Medulla oblongata (tissue), 1 donor: ENCODE data around the gene UBE2E2.

Experiments used
- DNase-seq: peaks from one replicate; pipeline ENCODE4 v3.0.0-alpha.2; 2015; ENCODE audit errors: extremely low spot score

UBE2E2 gene

DNA sequence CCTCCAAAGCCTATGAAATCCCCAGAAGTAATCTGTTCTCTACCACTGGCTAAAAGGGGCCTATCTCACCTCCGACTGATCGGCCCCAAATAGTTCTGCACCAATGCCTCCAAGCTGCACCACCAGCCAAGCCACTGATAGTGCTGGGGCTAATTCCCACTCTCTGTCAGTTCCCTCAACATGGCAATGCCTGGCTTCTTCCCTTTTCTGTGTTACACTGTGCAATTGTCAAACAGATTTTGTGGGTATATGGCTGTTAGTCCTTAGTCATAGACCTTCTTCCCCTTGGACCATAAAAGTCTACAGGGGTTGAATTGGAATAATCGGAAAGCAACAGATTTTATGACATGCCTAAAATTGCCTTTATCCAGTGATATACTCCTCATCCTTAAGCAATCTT, 9.3 kb upstream of the UBE2E2 start:
- no peak for DNase-seq

DNA sequence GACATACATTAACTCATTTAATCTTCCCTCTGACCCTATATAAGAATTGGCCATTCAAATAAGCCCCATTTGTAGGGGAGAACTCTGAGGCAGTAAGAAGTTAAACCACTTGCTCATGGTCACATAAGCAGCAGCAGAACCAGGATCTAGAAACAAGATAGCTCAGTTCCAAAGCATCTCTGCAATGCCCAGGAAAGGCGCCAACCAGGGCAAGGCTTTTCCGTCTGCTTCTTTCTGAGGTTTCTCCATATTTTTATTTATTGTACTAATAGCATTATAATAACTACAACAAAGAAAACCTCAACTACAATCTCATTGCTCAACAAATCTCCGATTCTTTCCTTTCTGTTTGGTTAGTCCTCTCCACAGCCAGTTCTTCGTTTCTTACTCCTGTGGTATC, 4.3 kb upstream of the UBE2E2 start:
- DNase-seq, result no peak

DNA sequence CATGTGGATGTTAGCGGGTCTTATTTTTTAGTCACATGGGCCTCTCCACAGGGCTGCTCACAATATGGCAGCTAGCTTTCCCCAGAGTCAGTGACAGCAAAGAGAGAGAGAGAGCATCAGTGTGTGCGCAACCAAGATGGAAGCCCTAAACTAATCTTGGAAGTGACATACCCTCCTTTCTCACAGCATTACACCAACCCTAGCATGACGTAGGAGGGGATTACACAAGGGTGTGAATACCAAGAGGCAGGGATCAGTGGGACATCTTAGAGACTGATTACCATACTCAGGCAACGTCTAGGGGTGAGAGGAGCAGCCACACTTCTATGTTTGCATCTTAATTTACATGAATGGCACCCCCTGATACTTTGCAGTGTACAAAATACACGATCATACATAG, 3.5 kb upstream of the UBE2E2 start:
- no peak for DNase-seq

DNA sequence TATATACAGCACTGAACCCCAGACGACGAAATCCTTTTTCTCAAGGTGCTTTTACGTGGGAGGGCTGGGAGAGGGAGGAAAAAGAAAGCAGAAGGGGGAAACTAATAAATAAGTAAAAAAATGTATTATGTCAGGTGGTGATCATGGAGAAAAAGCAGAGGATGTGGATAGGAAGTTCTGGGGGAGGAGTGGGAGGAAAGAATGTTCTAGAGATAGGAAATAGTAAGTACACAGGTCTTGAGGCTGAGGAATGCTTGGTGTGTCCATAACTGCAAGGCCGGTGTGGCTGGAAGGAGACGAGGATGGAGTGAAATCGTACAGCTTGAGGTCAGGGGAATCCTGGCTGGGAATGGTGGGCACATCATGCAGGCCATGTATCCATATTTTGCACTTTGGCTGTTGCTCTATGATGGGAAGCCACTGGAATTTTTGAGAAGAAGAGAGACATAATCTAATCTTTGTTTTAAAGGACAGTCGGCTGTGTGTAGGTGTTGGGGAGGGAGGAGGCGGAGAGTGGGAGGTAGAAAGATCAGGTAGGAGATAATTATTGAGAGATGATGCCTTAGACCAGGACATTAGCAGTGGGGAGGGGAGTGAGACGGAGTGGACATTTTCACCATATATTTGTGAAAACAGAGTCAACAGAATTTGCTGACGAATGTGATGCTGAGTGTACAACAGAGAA, 1.8 kb upstream of the UBE2E2 start:
- DNase-seq, result no peak

DNA sequence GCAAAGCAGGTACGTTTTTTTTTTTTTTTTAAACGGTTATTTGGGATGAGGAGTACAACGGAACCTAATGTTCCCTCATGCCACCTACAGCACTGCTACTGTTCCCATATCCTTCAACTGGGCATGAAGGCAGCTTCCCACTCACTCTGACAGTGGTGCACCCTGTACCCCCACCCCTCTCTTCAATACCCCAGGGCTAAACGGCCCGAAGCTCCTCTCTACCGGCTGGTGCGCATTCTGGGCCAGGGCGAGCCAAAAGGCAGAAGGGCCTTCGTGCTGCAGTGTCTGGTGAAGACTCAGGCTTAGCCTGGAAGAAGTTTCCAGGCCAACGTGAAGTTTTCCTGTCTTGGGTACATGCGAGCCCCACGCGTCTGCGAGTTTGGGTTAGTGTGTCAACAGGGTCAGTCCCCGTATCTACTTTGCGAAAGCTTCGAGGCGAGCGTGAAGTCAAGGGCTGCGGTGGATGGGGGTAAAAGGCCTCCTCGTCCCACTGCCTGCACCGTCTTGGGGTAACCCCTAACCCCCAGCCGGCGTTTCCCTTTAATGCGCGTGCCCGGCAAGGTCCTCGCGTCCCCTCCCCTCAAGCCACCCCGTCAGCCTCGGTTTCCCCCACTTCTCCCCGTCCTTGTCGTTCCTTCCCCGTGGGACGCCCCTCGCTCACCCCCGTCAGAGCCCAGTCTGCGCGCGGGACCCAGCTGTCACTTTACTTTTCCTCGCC, 765 bp upstream of the UBE2E2 start:
- peak; percentile 48 for DNase-seq

DNA sequence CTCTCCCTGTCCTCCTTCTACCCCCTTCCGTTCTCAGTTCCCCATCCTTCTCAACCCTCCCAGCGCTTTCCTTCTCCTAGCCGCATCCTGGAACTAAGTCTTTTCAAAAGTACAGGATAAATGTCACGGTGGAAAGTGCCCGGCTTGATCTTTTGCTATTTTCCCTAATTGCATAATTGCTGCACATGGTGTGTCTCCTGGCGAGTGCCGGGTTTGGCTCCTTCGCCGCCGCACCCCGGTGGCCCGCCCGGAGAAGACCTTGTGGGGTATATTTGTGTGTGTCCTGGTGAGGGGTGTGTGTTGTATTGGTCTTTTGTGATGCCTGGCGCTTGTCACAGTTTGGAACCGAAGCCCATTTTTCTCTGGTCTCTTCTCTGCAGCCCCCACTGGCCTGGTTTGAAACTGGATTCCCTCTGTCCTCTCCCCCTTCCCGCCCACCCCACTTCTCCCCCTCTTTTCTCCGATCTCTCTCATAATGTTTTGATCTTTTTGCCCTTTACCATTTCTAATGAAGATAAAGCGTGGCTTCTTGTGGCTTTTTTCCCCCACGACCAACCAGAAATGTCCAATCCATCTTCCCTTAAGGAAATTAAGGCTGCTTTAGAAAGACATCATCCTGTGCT, 692 bp downstream of the UBE2E2 start:
- DNase-seq, result peak; percentile 66

DNA sequence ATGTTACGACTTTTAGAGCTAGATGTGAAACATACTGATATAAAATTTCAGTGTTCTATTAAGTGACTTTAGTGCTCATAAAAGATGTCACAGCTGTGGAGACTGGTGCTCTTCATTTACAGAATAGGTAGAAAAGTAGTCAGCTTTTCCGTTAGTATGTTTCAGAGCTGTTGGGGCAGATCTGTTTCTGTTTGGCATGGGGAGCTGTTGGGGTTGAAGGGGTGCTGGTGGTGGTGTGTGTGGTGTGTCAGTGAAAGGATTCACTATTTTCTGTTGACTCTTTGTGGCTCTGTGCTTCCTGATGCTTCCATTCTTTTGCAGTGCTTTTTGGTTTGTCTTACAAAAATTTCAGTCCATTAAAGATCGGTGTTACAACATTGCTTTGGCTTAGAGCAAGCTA, 3.2 kb downstream of the UBE2E2 start:
- no peak for DNase-seq

DNA sequence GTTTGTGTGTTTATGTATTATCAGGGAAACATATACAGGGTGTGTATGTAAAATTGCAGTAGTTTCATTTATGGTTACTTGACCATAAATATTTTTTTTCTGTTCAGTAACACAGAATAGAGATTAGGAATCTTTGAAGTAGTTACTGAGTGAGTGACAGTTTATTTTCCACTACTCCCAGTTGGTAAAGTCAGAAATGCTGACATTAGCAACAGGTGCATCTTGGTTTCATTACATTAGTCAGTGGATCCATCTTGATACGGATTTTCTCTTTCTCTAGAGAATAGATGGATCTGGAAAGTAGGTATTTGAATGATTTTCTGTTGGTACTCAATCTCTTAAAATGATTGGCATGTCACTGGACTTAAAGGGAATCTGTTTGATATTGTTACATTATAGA, 6.0 kb downstream of the UBE2E2 start:
- DNase-seq, result no peak

DNA sequence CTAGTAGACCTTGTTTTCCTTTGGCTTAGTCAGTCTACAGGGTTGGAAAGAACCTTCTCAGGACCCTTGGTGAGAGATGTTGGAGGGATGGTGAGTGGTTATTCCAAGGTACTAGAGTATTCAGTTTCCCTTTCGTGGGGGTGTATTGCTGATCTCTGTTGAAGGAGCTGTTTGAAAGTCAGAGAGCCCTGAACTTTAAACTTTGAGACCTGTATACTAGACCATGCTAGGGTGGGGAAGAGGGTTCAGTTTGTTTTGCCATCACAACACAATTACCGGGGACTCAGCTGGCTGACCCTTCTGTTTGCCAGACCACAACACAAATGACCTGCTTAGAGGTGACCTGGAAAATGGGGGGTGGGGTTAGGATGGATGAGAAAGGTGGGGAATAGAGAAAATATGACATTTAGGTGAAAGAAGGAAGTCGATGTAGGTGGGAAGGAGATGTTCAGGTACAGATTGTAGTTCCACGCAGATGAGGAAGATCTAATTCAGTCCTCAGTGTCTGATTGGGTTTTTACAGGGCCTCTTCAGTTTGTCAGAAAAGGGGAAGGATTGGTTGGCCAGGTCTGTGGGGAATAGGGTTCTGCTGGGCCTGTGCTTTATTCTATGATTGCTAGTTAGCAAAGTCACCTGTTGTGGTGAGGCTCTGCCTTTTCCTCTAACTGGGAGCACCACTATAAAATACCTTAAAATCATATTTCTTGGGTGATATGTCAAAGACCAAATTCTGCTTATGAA, 6.8 kb downstream of the UBE2E2 start:
- DNase-seq, result no peak

DNA sequence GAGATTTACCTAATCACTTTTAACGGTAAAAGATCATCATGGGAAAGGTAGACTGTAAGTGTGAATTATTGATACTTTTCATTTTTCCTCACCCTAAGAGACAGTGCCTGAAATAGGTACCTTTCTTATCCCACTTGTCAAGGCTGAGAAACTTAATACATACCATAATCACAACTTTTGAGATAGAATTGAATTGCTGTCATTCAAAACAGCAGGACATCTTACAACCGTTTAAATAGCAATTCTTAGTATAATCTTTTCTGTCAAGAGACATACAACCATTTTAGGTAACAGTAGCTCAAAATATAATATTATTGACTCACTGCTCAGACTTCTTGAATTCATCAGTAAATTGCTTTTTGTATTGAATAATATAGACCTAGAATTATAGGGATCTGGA, 10.7 kb downstream of the UBE2E2 start:
- DNase-seq, result no peak

DNA sequence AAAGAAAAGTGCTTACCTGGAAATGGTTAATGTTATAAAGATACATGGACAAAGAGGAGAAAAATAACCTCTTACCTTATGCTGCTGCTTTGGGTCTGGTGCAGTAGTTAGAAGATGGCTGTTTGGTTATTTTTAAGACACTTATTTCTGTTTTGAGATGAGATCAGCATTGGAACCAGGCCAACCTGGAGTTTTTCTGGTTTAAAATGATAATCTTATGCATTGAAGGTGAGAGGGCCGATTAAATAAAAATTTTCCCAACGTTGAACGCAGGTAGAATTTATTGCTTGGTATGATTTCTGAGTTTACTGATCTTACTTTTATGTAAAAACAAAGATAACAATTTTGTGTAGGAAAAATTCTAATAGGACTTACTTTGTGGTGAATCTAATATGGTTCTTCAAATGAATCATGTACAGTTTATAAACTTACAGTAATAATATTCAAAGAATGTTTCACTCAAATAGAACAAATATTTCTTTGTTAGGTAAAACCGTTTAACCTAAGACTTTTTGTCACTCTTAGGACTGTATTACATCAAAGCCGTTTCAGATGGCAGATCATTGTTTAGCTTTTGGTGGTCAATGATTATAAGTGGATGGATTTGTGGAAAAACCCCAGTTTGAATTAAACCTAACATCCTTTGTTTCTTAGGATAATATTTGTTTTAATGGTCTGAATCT, 14.9 kb downstream of the UBE2E2 start:
- DNase-seq, result no peak

DNA sequence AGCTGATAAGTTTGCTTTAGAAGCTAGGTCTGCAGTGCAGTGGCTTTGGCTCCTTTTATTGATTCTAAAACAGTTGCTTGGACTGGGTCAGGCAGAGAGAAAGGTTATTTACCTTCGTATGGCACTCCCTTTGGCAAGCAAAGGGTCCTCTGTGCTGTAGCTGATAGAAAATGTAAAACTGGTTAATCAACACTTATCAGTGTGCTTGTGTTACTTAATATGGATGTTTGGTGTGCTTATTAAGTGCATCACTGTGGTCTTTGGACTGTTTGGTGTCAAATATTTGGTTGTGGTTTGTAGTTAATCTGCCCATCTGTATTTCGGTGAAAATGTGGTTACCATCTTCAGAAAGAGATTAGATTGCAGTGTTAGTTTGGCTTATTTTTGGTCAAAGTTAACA, 16.0 kb downstream of the UBE2E2 start:
- no peak for DNase-seq

DNA sequence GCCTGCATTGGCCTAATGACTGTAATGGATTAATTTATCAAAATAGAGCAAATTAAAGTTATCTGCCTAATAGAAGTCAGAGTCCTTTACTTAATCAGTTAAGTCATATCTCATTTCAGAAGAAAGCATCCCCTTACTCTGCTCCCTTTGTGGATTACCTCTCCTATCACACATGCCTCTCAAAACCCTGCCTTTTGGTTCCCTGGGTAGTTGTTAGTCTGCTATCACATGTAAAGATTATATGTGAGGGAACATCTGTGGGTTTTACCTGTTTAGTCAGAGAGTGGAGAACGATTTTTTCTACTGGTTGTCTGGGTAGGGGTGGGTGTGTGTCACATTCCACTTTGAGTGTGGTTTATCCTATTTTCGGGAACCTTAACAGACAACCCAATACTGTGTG, 16.4 kb downstream of the UBE2E2 start:
- no peak for DNase-seq

DNA sequence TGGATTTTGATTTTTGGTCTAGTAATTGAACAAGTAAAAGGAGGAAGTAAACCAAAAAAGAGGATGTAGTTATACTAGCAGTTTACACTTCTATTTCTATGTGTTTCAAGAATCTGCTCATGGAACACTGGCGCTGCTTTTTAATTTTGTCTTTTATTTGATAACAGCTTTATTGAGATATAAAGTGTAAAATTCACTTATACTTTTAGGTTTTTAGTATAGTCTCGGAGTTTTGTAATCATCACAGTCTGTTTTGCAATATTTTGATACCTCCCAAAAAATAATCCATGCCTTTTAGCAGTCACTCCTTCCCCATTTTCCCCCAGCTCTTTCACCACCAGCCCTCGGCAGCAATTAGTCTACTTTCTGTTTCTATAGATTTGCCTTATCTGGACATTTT, 18.0 kb downstream of the UBE2E2 start:
- DNase-seq, result no peak

DNA sequence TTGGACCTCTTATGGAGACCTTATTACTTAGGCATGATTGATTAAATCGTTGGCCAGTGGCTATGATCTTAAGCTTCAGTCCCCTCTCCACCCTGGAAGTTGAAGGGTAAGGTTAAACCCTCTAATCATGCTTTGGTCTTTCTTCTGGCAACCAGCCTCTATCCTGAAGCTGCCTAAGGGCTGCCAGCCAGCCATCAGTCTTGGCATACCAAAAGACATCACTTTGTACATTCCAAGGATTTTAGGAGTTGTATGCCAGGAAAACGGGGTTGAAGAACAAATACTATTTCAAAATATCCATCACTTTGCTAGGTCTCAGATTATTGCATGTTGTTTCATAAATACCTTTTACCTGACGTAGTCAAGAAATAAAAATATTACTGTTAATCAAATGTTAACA, 28.9 kb downstream of the UBE2E2 start:
- DNase-seq, result no peak

DNA sequence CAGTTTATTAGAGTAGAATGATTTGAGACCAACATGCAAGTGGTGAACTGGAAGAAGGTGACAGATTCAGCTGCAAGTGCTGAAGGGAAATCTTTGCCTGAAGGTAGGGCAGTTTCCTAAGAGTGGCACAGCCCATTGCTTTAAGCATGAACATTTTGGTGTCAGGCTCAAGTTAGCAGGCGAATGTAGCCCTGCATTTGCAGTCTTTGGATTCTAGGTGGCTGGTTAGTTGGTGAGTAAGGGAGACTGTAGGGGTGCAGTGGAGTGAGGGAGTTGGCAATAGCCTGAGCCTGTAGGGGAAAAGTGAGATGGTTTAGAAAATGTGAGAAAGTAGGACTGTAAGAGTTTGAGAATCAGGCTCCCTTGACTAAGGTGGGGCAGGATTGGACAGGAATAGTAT, 29.7 kb downstream of the UBE2E2 start:
- DNase-seq, result no peak

DNA sequence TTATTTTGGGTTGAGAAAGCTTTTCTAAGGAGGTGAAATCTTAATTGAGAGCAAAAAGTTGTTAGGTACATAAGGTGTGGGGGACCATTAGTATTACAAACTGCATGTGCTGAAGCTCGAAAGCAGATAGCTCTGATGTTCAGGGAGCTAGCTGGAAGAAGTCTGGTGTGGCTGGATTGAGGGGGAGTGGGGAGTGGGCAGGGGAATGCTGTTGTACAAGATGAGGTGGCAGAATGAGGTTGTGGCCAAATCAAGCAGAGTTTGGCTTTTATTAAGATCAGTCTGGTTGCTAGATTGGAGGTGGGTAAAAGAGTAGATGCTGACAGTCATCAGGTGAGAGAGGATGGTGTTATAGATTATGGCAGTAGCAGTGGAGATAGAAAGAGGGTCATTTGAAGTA, 32.1 kb downstream of the UBE2E2 start:
- no peak for DNase-seq

DNA sequence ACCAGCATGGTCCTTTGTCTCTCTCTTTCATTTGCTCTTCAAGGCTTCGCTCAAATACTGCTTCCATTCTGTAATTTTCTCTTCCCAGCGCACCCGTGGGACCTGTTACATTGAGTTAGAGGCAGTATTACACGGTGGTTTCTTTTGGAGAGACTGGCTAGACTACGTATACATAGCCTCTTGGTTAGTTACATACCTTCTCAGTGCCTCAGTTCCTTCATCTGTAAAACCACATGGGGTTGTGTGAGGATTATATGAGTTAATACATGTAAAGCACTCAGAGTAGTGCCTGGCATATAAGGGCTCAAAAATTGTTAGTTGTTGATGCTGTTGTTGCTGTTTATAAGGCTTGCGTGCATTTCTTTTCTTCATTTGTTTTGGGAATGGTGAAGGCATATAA, 33.8 kb downstream of the UBE2E2 start:
- no peak for DNase-seq

DNA sequence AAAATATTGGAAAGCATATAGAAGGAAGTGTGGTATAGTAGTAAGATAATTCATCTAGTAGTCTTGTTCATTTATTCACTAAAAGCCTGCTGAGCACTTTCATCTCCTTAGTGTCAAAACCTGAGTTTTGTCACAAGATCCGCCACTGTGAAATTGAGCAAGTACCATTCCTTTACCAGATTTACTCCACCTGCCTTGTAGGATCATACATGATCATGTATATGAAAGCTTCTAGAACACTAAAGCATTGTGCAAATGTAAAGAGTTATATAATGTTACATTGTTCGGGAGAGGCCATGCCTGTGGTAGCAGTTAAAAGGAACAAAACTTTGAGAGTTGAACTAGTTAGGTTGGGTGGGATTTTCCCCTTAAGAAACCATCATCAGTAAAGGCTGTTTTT, 35.0 kb downstream of the UBE2E2 start:
- no peak for DNase-seq

DNA sequence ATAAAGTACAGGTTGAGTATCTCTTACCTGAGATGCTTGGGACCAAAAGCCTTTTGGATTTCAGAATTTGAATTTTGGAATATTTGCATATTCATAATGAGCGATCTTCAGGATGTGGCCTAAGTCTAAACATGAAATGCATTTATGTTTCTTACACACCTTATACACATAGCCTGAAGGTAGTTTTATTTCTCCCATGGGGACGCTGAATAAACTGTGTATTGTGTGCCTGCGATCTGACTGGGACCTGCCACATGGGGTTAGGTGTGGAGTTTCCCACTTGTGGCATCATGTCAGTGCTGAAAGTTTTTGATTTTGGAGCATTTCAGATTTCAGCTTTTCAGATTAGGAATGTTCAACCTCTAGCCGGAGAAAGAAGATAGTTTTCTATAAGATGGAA, 35.5 kb downstream of the UBE2E2 start:
- DNase-seq, result no peak

DNA sequence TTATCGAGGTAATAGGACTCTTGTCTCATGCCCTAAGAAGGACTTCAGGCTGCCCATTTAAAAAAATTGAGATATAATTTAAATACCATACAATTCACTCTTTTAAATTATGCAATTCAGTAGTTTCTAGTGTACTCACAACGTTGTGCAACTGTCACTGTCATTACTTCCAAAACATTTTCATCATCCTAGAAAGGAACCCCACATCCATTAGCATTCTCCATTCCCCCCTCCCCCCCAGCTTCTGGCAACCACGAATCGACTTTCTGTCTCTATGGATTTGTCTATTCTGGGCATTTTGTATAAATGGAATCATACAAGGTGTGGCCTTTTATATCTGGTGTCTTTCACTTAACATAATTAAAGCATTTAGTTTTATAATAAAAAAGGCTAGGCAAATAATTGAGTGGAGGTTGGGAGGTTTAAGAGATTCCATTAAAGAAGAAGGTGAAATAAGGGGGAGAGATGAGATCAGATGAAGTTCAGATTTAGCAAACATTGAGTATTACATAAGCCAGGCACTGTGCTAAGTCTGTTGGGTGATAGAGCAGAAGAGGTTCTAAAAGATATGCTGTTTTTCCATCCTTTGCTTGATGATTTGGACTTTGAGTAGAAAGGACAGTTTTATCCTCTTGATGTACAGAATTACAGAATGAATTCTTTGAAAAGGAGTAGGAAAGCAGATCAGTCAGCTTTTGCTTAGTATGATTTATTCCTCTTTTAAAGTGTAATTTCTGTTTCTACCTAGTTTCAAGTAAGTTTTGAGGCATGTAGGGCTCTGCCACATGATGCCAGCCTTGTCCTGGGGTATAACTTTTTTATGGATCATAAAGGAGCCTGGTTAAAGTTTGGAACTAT, 36.3 kb downstream of the UBE2E2 start:
- no peak for DNase-seq
